ENCODE results near the gene IPO5.

Gene IPO5

DNA sequence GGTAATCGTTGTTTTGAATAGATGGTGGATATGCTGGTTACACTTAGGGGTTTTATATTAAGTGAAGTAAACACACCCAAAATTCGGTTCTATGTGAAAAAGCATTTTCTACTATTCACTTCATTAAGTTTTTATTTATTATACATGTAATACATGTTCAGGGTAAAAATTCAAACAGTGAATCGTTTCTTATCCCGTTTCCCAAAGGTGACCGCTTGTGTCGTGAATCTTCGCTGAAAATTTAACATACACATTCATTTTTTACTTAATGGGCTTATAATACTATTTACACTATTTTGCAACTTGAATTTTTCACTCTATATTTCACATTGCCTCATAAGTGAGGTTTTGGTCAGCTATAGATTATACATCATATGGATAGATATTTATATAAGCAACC, 24.5 kb downstream of the IPO5 start:
- DNase-seq (ENCODE audit: low read depth), result no peak
- TF ChIP-seq CTCF (IDR thresholded peaks at IDR 0.05; ENCODE audit: low read length, missing control alignments), result no peak
- peak overlapping the region; percentile 88 for H3K4me3 ChIP-seq (replicated peaks; ENCODE audit: low read depth, low read length)

DNA sequence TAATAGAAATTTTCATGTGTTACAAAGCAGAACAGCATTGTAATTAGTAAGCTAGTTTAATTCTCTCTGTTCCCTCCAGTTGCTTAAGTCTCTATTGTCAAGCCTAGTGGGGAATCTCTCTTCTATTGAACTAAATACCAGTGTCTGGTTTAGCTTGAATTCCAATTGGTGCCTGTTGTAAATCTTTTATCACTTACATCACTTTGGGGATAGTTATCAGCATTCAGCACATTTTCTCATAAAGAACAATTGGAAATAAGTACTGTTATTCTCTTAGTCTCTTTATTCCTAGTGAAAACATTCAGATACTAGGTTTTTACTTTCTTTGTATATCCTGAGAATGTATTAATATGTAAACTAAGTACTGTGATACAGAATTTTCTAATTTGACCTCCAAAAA, 25.2 kb downstream of the IPO5 start:
- no peak for TF ChIP-seq CTCF (IDR thresholded peaks at IDR 0.05; ENCODE audit: low read length, missing control alignments)
- DNase-seq (ENCODE audit: low read depth), result peak; percentile 14
- peak overlapping the region; percentile 88 for H3K4me3 ChIP-seq (replicated peaks; ENCODE audit: low read depth, low read length)

- TF ChIP-seq CTCF (IDR thresholded peaks at IDR 0.05; ENCODE audit: low read length, missing control alignments), result no peak
- H3K4me3 ChIP-seq (replicated peaks; ENCODE audit: low read depth, low read length), result peak overlapping the region; percentile 88
- DNase-seq (ENCODE audit: low read depth), result peak; percentile 32
Measured at GRCh38 chr13:97979051-97979450, 25.6 kb downstream of the IPO5 start.

DNA sequence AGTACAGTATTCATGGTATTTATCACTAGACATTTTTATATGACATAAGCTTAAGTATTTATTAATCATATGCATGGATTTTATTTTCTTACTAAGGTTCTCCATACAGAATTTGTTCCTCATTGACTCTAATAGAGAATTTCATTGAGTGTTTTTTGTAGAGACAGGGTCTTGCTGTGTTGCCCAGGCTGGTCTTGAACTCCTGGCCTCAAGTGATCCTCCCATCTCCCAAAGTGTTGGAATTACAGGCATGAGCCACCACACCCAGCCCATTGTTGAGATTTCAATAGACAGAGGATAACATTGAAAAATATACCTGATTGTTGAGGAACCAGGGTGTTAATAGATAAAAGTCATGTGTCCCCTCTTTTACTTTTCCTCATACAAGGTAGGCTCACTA, 26.1 kb downstream of the IPO5 start:
- DNase-seq (ENCODE audit: low read depth), result no peak
- H3K4me3 ChIP-seq (replicated peaks; ENCODE audit: low read depth, low read length), result no peak overlapping the region
- TF ChIP-seq CTCF (IDR thresholded peaks at IDR 0.05; ENCODE audit: low read length, missing control alignments), result no peak

- peak; percentile 58 for DNase-seq (ENCODE audit: low read depth)
- TF ChIP-seq CTCF (IDR thresholded peaks at IDR 0.05; ENCODE audit: low read length, missing control alignments), result no peak
- no peak overlapping the region for H3K4me3 ChIP-seq (replicated peaks; ENCODE audit: low read depth, low read length)
Measured at GRCh38 chr13:97982286-97982685, 28.8 kb downstream of the IPO5 start.

DNA sequence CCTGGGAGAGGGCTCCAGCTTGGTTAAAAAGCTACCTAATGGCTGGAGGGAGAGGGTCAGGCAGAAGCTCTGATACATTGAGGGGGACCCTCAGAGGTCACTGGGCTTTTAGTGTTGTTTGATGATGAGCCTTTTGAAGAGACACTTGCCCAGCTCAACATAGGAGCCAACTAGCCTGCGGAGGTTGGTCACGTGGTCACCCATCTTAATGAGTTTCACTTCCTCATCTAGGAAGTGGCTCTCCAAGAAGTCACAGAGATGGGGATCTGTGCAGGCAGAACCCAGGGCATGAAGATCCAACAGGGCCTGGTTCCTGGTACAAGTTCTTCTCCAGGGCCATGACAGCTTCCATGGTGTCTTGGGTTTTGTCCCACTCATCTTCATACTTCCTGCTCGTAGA, 33.4 kb downstream of the IPO5 start:
- no peak for DNase-seq (ENCODE audit: low read depth)
- TF ChIP-seq CTCF (IDR thresholded peaks at IDR 0.05; ENCODE audit: low read length, missing control alignments), result no peak
- H3K4me3 ChIP-seq (replicated peaks; ENCODE audit: low read depth, low read length), result no peak overlapping the region

GRCh38 chr13:97999653-98000052, 46.2 kb downstream of the IPO5 start:
- no peak for TF ChIP-seq CTCF (IDR thresholded peaks at IDR 0.05; ENCODE audit: low read length, missing control alignments)
- no peak for DNase-seq (ENCODE audit: low read depth)
- no peak overlapping the region for H3K4me3 ChIP-seq (replicated peaks; ENCODE audit: low read depth, low read length)
